B cell (primary cell): ENCODE measurements around the gene HIPK2. TPM values are rescaled to one million over a fixed set of nuclear protein-coding genes. Genes with fewer than 3 reads are reported as not detected.

Source experiments
- ATAC-seq: fragments of 200-7000 bp; cut with Tn5 transposase; one replicate; pipeline ENCODE4 v1.10.0; 2021; ENCODE audit warnings: low read depth, mild to moderate bottlenecking, moderate number of reproducible peaks, moderate library complexity
- CTCF ChIA-PET: fragments of 350-600 bp; sonication (Branson Sonifier 250); formaldehyde crosslinking; loops from one replicate; lab custom pipeline; 2021; ENCODE audit warnings: antibody characterized with exemption, inconsistent platforms; lab: Charles Lee
- POLR2A ChIA-PET: fragments of 350-600 bp; sonication (Branson Sonifier 250); formaldehyde crosslinking; loops from one replicate; lab custom pipeline; 2021; ENCODE audit warnings: antibody characterized with exemption; lab: Charles Lee
- DNase-seq: peaks from one replicate; pipeline ENCODE4 v3.0.0; 2013
- H2AFZ ChIP-seq: 2 replicates; pipeline ENCODE4 v1.6.1; 2012; ENCODE audit warnings: mild to moderate bottlenecking, low read depth, low read length; ENCODE audit not compliant: insufficient read depth, poor library complexity, severe bottlenecking
- H3K27ac ChIP-seq, 2 donors: 1 replicate in 1 of 2; 2 replicates in 1 of 2; pipeline ENCODE4 v1.5.1; 2012 to 2013; ENCODE audit warnings: low read length in 2 of 2, mild to moderate bottlenecking in 2 of 2, moderate library complexity in 1 of 2
- H3K27me3 ChIP-seq, 4 experiments: fragments of 200-600 bp in 1 of 4; sonication (generic) in 1 of 4; replicated peaks in 1 of 4; 1 replicate in 2 of 4; 2 replicates in 2 of 4; pipeline versions ENCODE4 v1.6.1 to v1.7.0; 2013 to 2016; ENCODE audit warnings: low read length in 3 of 4, mild to moderate bottlenecking in 2 of 4, mixed read lengths in 1 of 4, moderate library complexity in 1 of 4; ENCODE audit not compliant: insufficient read depth in 4 of 4, control insufficient read depth in 3 of 4; ENCODE audit errors: control extremely low read depth in 1 of 4
- H3K36me3 ChIP-seq, 2 experiments: replicated peaks in 1 of 2; 1 replicate in 1 of 2; 2 replicates in 1 of 2; pipeline versions ENCODE4 v1.6.1 to v1.7.1; 2013; ENCODE audit warnings: low read length in 1 of 2; ENCODE audit not compliant: insufficient read depth in 2 of 2, control insufficient read depth in 1 of 2; ENCODE audit errors: control extremely low read depth in 1 of 2, extremely low read depth in 1 of 2
- H3K4me1 ChIP-seq, 2 donors: fragments of 200-600 bp in 1 of 2; sonication (generic) in 1 of 2; 1 replicate in 1 of 2; 2 replicates in 1 of 2; pipeline versions ENCODE4 v1.5.1 to v1.6.1; 2013 to 2017; ENCODE audit warnings: low read length in 2 of 2; ENCODE audit not compliant: control insufficient read depth in 2 of 2, insufficient read depth in 2 of 2
- H3K4me2 ChIP-seq: replicated peaks from 2 replicates; pipeline ENCODE3; 2012; ENCODE audit warnings: mild to moderate bottlenecking, low read depth, low read length; ENCODE audit not compliant: poor library complexity, severe bottlenecking
- H3K4me3 ChIP-seq, 5 experiments: fragments of 200-600 bp in 1 of 5; sonication (generic) in 1 of 5; 1 replicate in 3 of 5; 2 replicates in 2 of 5; pipeline versions ENCODE4 v1.5.1 to v1.7.0; 2011 to 2016; ENCODE audit warnings: low read length in 4 of 5, mild to moderate bottlenecking in 4 of 5, low read depth in 2 of 5, control low read depth in 1 of 5, moderate library complexity in 1 of 5; ENCODE audit not compliant: insufficient read depth in 1 of 5; ENCODE audit errors: control extremely low read depth in 1 of 5, extremely low read depth in 1 of 5
- H3K79me2 ChIP-seq: fragments of 200-600 bp; sonication (generic); one replicate; pipeline ENCODE4 v1.6.0; 2016; ENCODE audit warnings: low read length; ENCODE audit not compliant: control insufficient read depth, insufficient read depth
- H3K9ac ChIP-seq: fragments of 200-600 bp; sonication (generic); 2 replicates; pipeline ENCODE4 v1.6.1; 2017; ENCODE audit warnings: mild to moderate bottlenecking, low read length, moderate library complexity
- H3K9me3 ChIP-seq, 3 donors: one replicate each; pipeline versions ENCODE4 v1.6.1 to v1.7.1; 2013; ENCODE audit warnings: low read length in 2 of 3; ENCODE audit not compliant: control insufficient read depth in 2 of 3, insufficient read depth in 1 of 3; ENCODE audit errors: control extremely low read depth in 1 of 3
- H4K20me1 ChIP-seq: 2 replicates; pipeline ENCODE4 v1.6.0; 2012; ENCODE audit warnings: mild to moderate bottlenecking, low read length; ENCODE audit not compliant: insufficient read depth, control insufficient read depth, poor library complexity, severe bottlenecking
- H3K27ac Mint-ChIP-seq: one replicate; pipeline ENCODE4 v1.8.0; 2021; ENCODE audit warnings: mixed read lengths
- H3K27me3 Mint-ChIP-seq: one replicate; pipeline ENCODE4 v1.8.0; 2021; ENCODE audit warnings: mixed read lengths
- H3K4me1 Mint-ChIP-seq: one replicate; pipeline ENCODE4 v1.8.0; 2021; ENCODE audit warnings: mixed read lengths
- H3K4me3 Mint-ChIP-seq: one replicate; pipeline ENCODE4 v1.8.0; 2021; ENCODE audit warnings: mixed read lengths
- H3K9me3 Mint-ChIP-seq: one replicate; pipeline ENCODE4 v1.8.0; 2022; ENCODE audit warnings: mixed read lengths; ENCODE audit not compliant: insufficient read depth
- EZH2 ChIP-seq: IDR thresholded peaks from 2 replicates; pipeline ENCODE4 v1.6.1; 2012; ENCODE audit warnings: borderline replicate concordance, low read depth, mild to moderate bottlenecking, moderate library complexity, low read length; ENCODE audit not compliant: insufficient read depth, poor library complexity, severe bottlenecking
- WGBS: methylation state at CpG from one replicate; pipeline ENCODE4 v1.1.5; 2013; ENCODE audit warnings: missing lambda C conversion rate; ENCODE audit not compliant: insufficient coverage; 5-methylcytosine and 5-hydroxymethylcytosine counted together
- intact Hi-C: fragments of 100-400 bp; cut with micrococcal nuclease; formaldehyde crosslinking; loops from one replicate; pipeline ENCODE4 v1.10.0; 2022
- polyA plus RNA-seq: library from polyadenylated mRNA; depleted of rRNA; stranded (reverse); fragments of >200 nt; gene quantifications from 2 replicates; pipeline ENCODE4 v1.2.3, GENCODE V29; 2012
- total RNA-seq, 2 donors: library from RNA; stranded (reverse); fragments of 120-200 nt in 1 of 2; gene quantifications; 1 replicate in 1 of 2; 2 replicates in 1 of 2; pipeline versions ENCODE4 v1.2.3 to v1.2.4, GENCODE V29; 2013 to 2022
- TF ChIP-seq, protein P1 (sequence below): fragments of 200-600 bp; IDR thresholded peaks from one replicate; pipeline ENCODE4 v1.8.0; 2022; ENCODE audit warnings: antibody characterized with exemption, mild to moderate bottlenecking

The HIPK2 gene
- total and polyA plus RNA-seq, 2 donors (not counting 1 experiment from before 2014, with no cell fraction given) = 6.8 to 58.2 TPM

DNA sequence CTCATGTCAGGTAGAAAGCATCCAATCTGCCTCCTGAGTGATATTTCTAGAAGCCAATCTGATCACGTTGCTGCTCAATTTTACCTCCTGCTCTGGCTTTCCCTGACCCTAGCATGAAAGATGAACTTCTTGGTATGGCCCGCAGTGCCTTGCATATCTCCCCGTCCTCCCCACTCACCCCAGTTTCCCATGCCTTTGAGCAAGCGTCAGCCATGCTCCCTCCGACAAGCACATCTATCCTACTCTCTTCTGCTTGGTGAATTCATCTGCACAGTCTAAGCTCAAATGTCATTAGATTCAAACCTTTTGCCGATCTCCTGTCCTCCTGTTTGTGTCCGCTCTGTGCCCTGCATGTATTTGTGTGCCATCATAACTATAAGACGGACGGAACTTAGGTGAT lies 45.1 kb upstream of the HIPK2 start:
- no peaks in the 10 kb centered on the region for H4K20me1 ChIP-seq
- intact Hi-C loops = no loop called here
- no peak overlapping the region for H3K4me2 ChIP-seq
- no peaks in the 10 kb centered on the region for H3K4me1 ChIP-seq
- TF ChIP-seq, protein P1, sequence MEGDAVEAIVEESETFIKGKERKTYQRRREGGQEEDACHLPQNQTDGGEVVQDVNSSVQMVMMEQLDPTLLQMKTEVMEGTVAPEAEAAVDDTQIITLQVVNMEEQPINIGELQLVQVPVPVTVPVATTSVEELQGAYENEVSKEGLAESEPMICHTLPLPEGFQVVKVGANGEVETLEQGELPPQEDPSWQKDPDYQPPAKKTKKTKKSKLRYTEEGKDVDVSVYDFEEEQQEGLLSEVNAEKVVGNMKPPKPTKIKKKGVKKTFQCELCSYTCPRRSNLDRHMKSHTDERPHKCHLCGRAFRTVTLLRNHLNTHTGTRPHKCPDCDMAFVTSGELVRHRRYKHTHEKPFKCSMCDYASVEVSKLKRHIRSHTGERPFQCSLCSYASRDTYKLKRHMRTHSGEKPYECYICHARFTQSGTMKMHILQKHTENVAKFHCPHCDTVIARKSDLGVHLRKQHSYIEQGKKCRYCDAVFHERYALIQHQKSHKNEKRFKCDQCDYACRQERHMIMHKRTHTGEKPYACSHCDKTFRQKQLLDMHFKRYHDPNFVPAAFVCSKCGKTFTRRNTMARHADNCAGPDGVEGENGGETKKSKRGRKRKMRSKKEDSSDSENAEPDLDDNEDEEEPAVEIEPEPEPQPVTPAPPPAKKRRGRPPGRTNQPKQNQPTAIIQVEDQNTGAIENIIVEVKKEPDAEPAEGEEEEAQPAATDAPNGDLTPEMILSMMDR = no peak
- no peak for TF ChIP-seq EZH2
- H3K4me3 ChIP-seq = no peak overlapping the region
- no peaks in the 10 kb centered on the region for H3K36me3 ChIP-seq
- no peaks in the 10 kb centered on the region for H3K79me2 ChIP-seq
- ChIA-PET CTCF (no interaction called here), POLR2A (interaction anchor here (0.6 kb wide), 1 partner anchor 537 kb away, joined by 4 read pairs; no protein-coding TSS in a partner anchor)
- Mint-ChIP-seq H3K4me3 (no peak overlapping the region), H3K27me3 (peaks cover 10% of the 10 kb centered on the region), H3K9me3 (no peaks in the 10 kb centered on the region), H3K4me1 (peaks cover 1% of the 10 kb centered on the region), H3K27ac (no peak overlapping the region)
- no peaks in the 10 kb centered on the region for H3K9me3 ChIP-seq
- no peak for DNase-seq
- H3K9ac ChIP-seq = no peak overlapping the region
- no peak overlapping the region for H2AFZ ChIP-seq
- no peak overlapping the region for H3K27ac ChIP-seq
- WGBS = 98% methylated on average over 9 of the region's 9 CpGs
- peaks cover 0 to 5% (median 0%) of the 10 kb centered on the region in 4 experiments for H3K27me3 ChIP-seq
- no peak for ATAC-seq

DNA sequence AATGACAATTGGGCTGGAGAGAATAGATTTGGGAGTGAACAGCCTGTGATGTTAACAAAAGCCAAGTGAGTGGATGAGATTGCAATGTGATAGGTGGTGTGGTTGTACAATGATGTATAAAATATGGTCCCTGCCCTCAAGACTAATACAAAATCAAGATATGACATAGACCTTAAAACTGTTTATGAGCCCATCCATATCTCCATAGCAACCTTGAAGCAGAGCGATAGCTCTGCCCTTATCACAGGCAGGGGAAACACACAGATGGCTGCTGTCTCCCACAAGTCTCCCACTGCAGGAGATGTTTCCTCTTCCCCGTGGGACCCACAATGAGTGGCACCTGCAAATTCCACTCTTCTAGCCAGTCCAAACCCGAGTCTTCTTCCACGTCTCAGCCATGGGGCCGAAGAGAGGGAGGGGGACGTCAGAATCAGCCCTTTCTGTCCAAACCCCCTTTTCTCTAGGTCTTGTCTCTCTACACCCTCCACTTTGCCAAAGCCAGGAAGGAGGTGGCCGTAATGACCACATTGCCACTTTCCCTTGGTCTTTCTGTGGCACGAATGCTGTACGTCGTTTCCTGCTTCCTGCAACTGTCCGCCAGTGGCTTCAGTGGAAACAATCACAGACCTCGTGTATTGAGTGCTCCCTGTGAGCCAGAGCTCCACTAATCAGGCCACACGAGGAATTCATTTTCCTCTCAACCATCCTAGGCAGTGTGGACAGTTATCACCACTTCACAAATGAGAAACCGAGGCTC lies 43.7 kb upstream of the HIPK2 start:
- Mint-ChIP-seq H3K9me3 (no peaks in the 10 kb centered on the region), H3K27me3 (peaks cover 10% of the 10 kb centered on the region), H3K4me3 (no peak overlapping the region), H3K4me1 (no peaks in the 10 kb centered on the region), H3K27ac (no peak overlapping the region)
- no peaks in the 10 kb centered on the region for H3K36me3 ChIP-seq
- H3K9ac ChIP-seq = no peak overlapping the region
- TF ChIP-seq, protein P1 = no peak
- TF ChIP-seq EZH2 = no peak
- H3K27me3 ChIP-seq = peaks cover 0 to 5% (median 0%) of the 10 kb centered on the region in 4 experiments
- no peak overlapping the region for H3K4me3 ChIP-seq
- CTCF ChIA-PET = no interaction called here
- no peak overlapping the region for H2AFZ ChIP-seq
- WGBS = 84% methylated on average over 11 of the region's 14 CpGs
- no peaks in the 10 kb centered on the region for H3K4me1 ChIP-seq
- H3K4me2 ChIP-seq = no peak overlapping the region
- no peaks in the 10 kb centered on the region for H3K79me2 ChIP-seq
- POLR2A ChIA-PET = no interaction called here
- intact Hi-C loops = no loop called here
- DNase-seq (no peak), ATAC-seq (no peak)
- no peak overlapping the region for H3K27ac ChIP-seq
- H4K20me1 ChIP-seq = no peaks in the 10 kb centered on the region
- H3K9me3 ChIP-seq = peaks cover 0 to 5% (median 0%) of the 10 kb centered on the region in 3 donors
